Measurements from ENCODE around the gene EXOC6B.

EXOC6B gene

GRCh38 chr2:72145289-72145657 lies 680.6 kb downstream of the EXOC6B start:
- no peaks in the 10 kb centered on the region for H4K20me1 ChIP-seq (ENCODE audit: insufficient read depth, low read length, poor library complexity, severe bottlenecking)
- H3K9me2 ChIP-seq (replicated peaks; ENCODE audit: low read depth, low read length) = no peaks in the 10 kb centered on the region
- no peaks in the 10 kb centered on the region for H3K4me1 ChIP-seq (ENCODE audit: insufficient read depth, low read length, poor library complexity, severe bottlenecking)
- H2AFZ ChIP-seq (ENCODE audit: low read length) = no peak overlapping the region
- TF ChIP-seq CTCF (conservative IDR thresholded peaks at IDR 0.05; ENCODE audit: low read length) (no peak), EZH2phosphoT487 (IDR thresholded peaks at IDR 0.05; ENCODE audit: borderline replicate concordance) (no peak)
- no peak overlapping the region for H3K4me2 ChIP-seq (ENCODE audit: low read depth, low read length, poor library complexity, severe bottlenecking)
- no peaks in the 10 kb centered on the region for H3F3A ChIP-seq (ENCODE audit: low read depth)
- no peaks in the 10 kb centered on the region for H3K27me3 ChIP-seq (ENCODE audit: insufficient read depth, low read length, poor library complexity, severe bottlenecking)
- H3K9ac ChIP-seq (ENCODE audit: low read depth, low read length, poor library complexity, severe bottlenecking) = no peak overlapping the region
- H3K36me3 ChIP-seq (ENCODE audit: insufficient read depth, low read length) = no peaks in the 10 kb centered on the region
- H3K9me3 ChIP-seq (ENCODE audit: insufficient read depth, low read depth, low read length) = no peaks in the 10 kb centered on the region
- no peak overlapping the region for H3K4me3 ChIP-seq (ENCODE audit: low read length, poor library complexity, severe bottlenecking)
- no peaks in the 10 kb centered on the region for H3K79me2 ChIP-seq (ENCODE audit: insufficient read depth, low read length)

GRCh38 chr2:72144632-72145288 lies 681.1 kb downstream of the EXOC6B start:
- H3K9ac ChIP-seq (ENCODE audit: low read depth, low read length, poor library complexity, severe bottlenecking) = no peak overlapping the region
- no peaks in the 10 kb centered on the region for H3K9me2 ChIP-seq (replicated peaks; ENCODE audit: low read depth, low read length)

GRCh38 chr2:72144274-72144631 lies 681.6 kb downstream of the EXOC6B start:
- no peak overlapping the region for H3K4me3 ChIP-seq (ENCODE audit: low read length, poor library complexity, severe bottlenecking)
- no peak overlapping the region for H3K9ac ChIP-seq (ENCODE audit: low read depth, low read length, poor library complexity, severe bottlenecking)
- no peaks in the 10 kb centered on the region for H3K9me2 ChIP-seq (replicated peaks; ENCODE audit: low read depth, low read length)
- H3F3A ChIP-seq (ENCODE audit: low read depth) = no peaks in the 10 kb centered on the region
- TF ChIP-seq EZH2phosphoT487 (IDR thresholded peaks at IDR 0.05; ENCODE audit: borderline replicate concordance) (no peak), CTCF (conservative IDR thresholded peaks at IDR 0.05; ENCODE audit: low read length) (no peak)
- no peak overlapping the region for H3K4me2 ChIP-seq (ENCODE audit: low read depth, low read length, poor library complexity, severe bottlenecking)
- H3K4me1 ChIP-seq (ENCODE audit: insufficient read depth, low read length, poor library complexity, severe bottlenecking) = no peaks in the 10 kb centered on the region
- no peaks in the 10 kb centered on the region for H3K79me2 ChIP-seq (ENCODE audit: insufficient read depth, low read length)
- H3K27me3 ChIP-seq (ENCODE audit: insufficient read depth, low read length, poor library complexity, severe bottlenecking) = no peaks in the 10 kb centered on the region
- no peaks in the 10 kb centered on the region for H4K20me1 ChIP-seq (ENCODE audit: insufficient read depth, low read length, poor library complexity, severe bottlenecking)
- no peaks in the 10 kb centered on the region for H3K36me3 ChIP-seq (ENCODE audit: insufficient read depth, low read length)
- H3K9me3 ChIP-seq (ENCODE audit: insufficient read depth, low read depth, low read length) = no peaks in the 10 kb centered on the region
- no peak overlapping the region for H2AFZ ChIP-seq (ENCODE audit: low read length)

More at GRCh38 chr2:72144632-72145288, 681.1 kb downstream of the EXOC6B start:
- Histone ChIP-seq H3K79me2 (ENCODE audit: insufficient read depth, low read length) (no peaks in the 10 kb centered on the region), H3K4me3 (ENCODE audit: low read length, poor library complexity, severe bottlenecking) (no peak overlapping the region), H3K27me3 (ENCODE audit: insufficient read depth, low read length, poor library complexity, severe bottlenecking) (no peaks in the 10 kb centered on the region), H3K36me3 (ENCODE audit: insufficient read depth, low read length) (no peaks in the 10 kb centered on the region), H3K4me2 (ENCODE audit: low read depth, low read length, poor library complexity, severe bottlenecking) (no peak overlapping the region), H3F3A (ENCODE audit: low read depth) (no peaks in the 10 kb centered on the region), H3K4me1 (ENCODE audit: insufficient read depth, low read length, poor library complexity, severe bottlenecking) (no peaks in the 10 kb centered on the region), H3K9me3 (ENCODE audit: insufficient read depth, low read depth, low read length) (no peaks in the 10 kb centered on the region), H2AFZ (ENCODE audit: low read length) (no peak overlapping the region), H4K20me1 (ENCODE audit: insufficient read depth, low read length, poor library complexity, severe bottlenecking) (no peaks in the 10 kb centered on the region)
- TF ChIP-seq CTCF (conservative IDR thresholded peaks at IDR 0.05; ENCODE audit: low read length) = no peak
- no peak for TF ChIP-seq EZH2phosphoT487 (IDR thresholded peaks at IDR 0.05; ENCODE audit: borderline replicate concordance)
